WI38 (cell line): ENCODE measurements around the gene BRSK1.

Source experiments
- H3K4me3 ChIP-seq: 2 replicates; pipeline ENCODE4 v1.5.1; 2011; ENCODE audit warnings: low read depth, mild to moderate bottlenecking, control low read depth, low read length
- TF ChIP-seq, protein P1 (sequence below): IDR thresholded peaks from 2 replicates; pipeline ENCODE4 v1.5.1; 2012; ENCODE audit warnings: low read depth, mild to moderate bottlenecking, control low read depth, low read length

BRSK1 gene

GRCh38 chr19:55277494-55277893 is 6.3 kb upstream of the BRSK1 start:
- H3K4me3 ChIP-seq = no peak overlapping the region
- TF ChIP-seq, protein P1, sequence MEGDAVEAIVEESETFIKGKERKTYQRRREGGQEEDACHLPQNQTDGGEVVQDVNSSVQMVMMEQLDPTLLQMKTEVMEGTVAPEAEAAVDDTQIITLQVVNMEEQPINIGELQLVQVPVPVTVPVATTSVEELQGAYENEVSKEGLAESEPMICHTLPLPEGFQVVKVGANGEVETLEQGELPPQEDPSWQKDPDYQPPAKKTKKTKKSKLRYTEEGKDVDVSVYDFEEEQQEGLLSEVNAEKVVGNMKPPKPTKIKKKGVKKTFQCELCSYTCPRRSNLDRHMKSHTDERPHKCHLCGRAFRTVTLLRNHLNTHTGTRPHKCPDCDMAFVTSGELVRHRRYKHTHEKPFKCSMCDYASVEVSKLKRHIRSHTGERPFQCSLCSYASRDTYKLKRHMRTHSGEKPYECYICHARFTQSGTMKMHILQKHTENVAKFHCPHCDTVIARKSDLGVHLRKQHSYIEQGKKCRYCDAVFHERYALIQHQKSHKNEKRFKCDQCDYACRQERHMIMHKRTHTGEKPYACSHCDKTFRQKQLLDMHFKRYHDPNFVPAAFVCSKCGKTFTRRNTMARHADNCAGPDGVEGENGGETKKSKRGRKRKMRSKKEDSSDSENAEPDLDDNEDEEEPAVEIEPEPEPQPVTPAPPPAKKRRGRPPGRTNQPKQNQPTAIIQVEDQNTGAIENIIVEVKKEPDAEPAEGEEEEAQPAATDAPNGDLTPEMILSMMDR = no peak

- H3K4me3 ChIP-seq = peak overlapping the region; percentile 88; the same call in 1 of the 2 replicates
- TF ChIP-seq, protein P1 = no peak
These were observed 5.2 kb upstream of the BRSK1 start for GRCh38 chr19:55278391-55279135.

GRCh38 chr19:55279340-55279739 is 4.5 kb upstream of the BRSK1 start:
- peak overlapping the region; percentile 88 for H3K4me3 ChIP-seq
- TF ChIP-seq, protein P1 = no peak

GRCh38 chr19:55279770-55280643 is 3.8 kb upstream of the BRSK1 start, which contains the start of gene HSPBP1:
Gene HSPBP1 (minus strand): TSS chr19:55280110. CDS start chr19:55279608, 502 bp downstream.
- H3K4me3 ChIP-seq = peak within 1 kb of the TSS; percentile 88
- TF ChIP-seq, protein P1 = no peak

DNA sequence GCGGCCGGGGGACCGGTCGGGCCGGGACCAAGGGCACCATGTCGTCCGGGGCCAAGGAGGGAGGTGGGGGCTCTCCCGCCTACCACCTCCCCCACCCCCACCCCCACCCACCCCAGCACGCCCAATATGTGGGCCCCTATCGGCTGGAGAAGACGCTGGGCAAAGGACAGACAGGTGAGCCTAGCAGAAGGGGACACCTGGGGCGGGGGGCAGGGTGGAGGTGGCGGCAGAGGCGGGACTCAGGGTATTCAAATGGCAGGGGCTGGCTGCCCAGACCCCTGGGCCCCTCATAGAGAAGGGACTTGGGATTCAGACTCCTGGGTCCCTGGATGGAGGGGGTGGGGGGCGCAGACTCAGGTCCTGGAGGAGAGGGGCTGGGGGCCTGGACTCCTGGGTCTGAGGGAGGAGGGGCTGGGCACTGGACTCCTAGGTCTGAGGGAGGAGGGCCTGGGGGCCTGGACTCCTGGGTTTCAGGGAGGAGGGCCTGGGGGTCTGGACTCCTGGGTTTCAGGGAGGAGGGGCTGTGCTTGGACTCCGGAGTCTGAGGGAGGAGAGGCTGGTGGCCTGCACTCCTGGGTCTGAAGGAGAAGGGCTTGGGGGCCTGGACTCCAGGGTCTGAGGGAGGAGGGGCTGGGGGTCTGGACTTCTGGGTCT is 735 bp downstream of the BRSK1 start:
- peak overlapping the region; percentile 57 for H3K4me3 ChIP-seq
- TF ChIP-seq, protein P1 = no peak

DNA sequence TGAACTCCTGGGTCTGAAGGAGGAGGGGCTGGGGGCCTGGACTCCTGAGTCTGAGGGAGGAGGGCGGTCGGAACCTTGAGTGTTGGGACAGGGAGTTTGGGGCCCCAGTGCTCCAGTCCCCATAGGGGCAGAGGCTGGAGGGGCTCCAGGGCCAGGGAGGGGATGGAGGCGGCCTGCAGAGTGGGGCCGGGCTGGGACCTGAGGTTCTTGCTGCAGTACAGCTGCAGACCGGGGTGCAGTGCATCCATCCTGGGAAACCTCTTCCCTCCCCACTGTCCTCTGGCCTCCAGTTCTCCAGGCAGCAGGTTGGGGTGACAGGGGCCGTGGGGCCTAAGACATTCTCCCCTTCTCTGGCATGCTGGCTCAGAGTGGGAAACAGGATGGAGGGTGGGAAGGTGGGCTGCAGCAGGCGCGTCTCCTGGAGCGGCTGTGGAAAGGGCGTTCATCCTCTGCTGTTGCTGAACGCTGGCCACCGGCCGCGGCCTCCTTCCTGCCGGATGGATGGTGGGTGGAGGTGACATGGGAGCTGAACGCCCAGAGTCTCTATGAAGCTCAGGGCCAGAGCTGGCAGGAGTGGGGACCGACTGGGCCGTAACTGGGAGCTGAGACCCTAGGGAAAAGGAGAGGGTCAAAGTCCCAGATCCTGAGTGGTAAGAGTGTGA is 1.6 kb downstream of the BRSK1 start:
- peak overlapping the region; percentile 57 for H3K4me3 ChIP-seq
- TF ChIP-seq, protein P1 = no peak
